Measurements from ENCODE around the gene KCNK10. TPM values are rescaled to one million over a fixed set of nuclear protein-coding genes. Genes with fewer than 3 reads are reported as not detected.

Gene KCNK10
- total and polyA plus RNA-seq, 7 donors = under 0.01 TPM; not detected in 6

GRCh38 chr14:88346048-88346639 is 23.1 kb upstream of the KCNK10 start:
- Histone ChIP-seq H3K27me3 (ENCODE audit: insufficient read depth in 3 of 3, low read length in 2 of 3) (peaks cover 0 to 2% (median 0%) of the 10 kb centered on the region in 3 donors), H3K36me3 (ENCODE audit: insufficient read depth in 1 of 2, low read depth in 1 of 2) (no peaks in the 10 kb centered on the region)

GRCh38 chr14:88342980-88343379 is 19.9 kb upstream of the KCNK10 start:
- no peak for TF ChIP-seq CTCF (IDR thresholded peaks at IDR 0.05)
- Histone ChIP-seq H3K36me3 (ENCODE audit: insufficient read depth in 1 of 2, low read depth in 1 of 2) (no peaks in the 10 kb centered on the region), H3K27me3 (ENCODE audit: insufficient read depth in 3 of 3, low read length in 2 of 3) (no peaks in the 10 kb centered on the region), H3K9me3 (no peaks in the 10 kb centered on the region), H3K4me1 (no peaks in the 10 kb centered on the region), H3K4me3 (no peak overlapping the region), H3K27ac (no peak overlapping the region)
- WGBS, 3 donors = 73 to 99% (median 95%) methylated on average over 2 of the region's 2 CpGs
- ATAC-seq (no peak), DNase-seq (no peak)
- intact Hi-C loops (cut with DNase I) = no loop called here

More at GRCh38 chr14:88346048-88346639, 23.1 kb upstream of the KCNK10 start:
- WGBS, 3 donors = 67 to 69% (median 69%) methylated on average over 5 of the region's 5 CpGs
- no peak overlapping the region for H3K27ac ChIP-seq
- no peak for TF ChIP-seq CTCF (IDR thresholded peaks at IDR 0.05)
- H3K4me3 ChIP-seq = no peak overlapping the region
- intact Hi-C loops (cut with DNase I) = no loop called here
- no peaks in the 10 kb centered on the region for H3K9me3 ChIP-seq
- no peaks in the 10 kb centered on the region for H3K4me1 ChIP-seq
- no peak for DNase-seq
- ATAC-seq = no peak

GRCh38 chr14:88340357-88340756 is 17.3 kb upstream of the KCNK10 start:
- intact Hi-C loops (cut with DNase I) = loop anchor here in 1 of 2 donors (1.0 kb wide), 1 partner anchor 10 kb away; no protein-coding TSS in a partner anchor
- DNase-seq (no peak), ATAC-seq (no peak)
- H3K4me3 ChIP-seq = no peak overlapping the region
- H3K36me3 ChIP-seq (ENCODE audit: insufficient read depth in 1 of 2, low read depth in 1 of 2) = no peaks in the 10 kb centered on the region
- no peaks in the 10 kb centered on the region for H3K27me3 ChIP-seq (ENCODE audit: insufficient read depth in 3 of 3, low read length in 2 of 3)
- H3K27ac ChIP-seq = no peak overlapping the region
- H3K9me3 ChIP-seq = no peaks in the 10 kb centered on the region
- TF ChIP-seq CTCF (IDR thresholded peaks at IDR 0.05) = no peak
- no peaks in the 10 kb centered on the region for H3K4me1 ChIP-seq

GRCh38 chr14:88333036-88333435 is 10.0 kb upstream of the KCNK10 start:
- Histone ChIP-seq H3K4me3 (no peak overlapping the region), H3K27ac (no peak overlapping the region), H3K4me1 (no peaks in the 10 kb centered on the region), H3K36me3 (ENCODE audit: insufficient read depth in 1 of 2, low read depth in 1 of 2) (no peaks in the 10 kb centered on the region), H3K27me3 (ENCODE audit: insufficient read depth in 3 of 3, low read length in 2 of 3) (peaks cover 0 to 4% (median 3%) of the 10 kb centered on the region in 3 donors), H3K9me3 (no peaks in the 10 kb centered on the region)
- intact Hi-C loops (cut with DNase I) = no loop called here
- no peak for ATAC-seq
- DNase-seq = no peak
- TF ChIP-seq CTCF (IDR thresholded peaks at IDR 0.05) = no peak
- 82 to 83% (median 83%) methylated on average over 1 of the region's 1 CpG for WGBS, 3 donors

- ATAC-seq = no peak
- H3K4me1 ChIP-seq = no peaks in the 10 kb centered on the region
- intact Hi-C loops (cut with DNase I) = no loop called here
- no peak for DNase-seq
- no peaks in the 10 kb centered on the region for H3K36me3 ChIP-seq (ENCODE audit: insufficient read depth in 1 of 2, low read depth in 1 of 2)
- 21 to 41% (median 34%) methylated on average over 1 of the region's 1 CpG for WGBS, 3 donors
- peaks cover 4 to 54% (median 21%) of the 10 kb centered on the region in 3 donors for H3K27me3 ChIP-seq (ENCODE audit: insufficient read depth in 3 of 3, low read length in 2 of 3)
- H3K9me3 ChIP-seq = no peaks in the 10 kb centered on the region
- no peak for TF ChIP-seq CTCF (IDR thresholded peaks at IDR 0.05)
- no peak overlapping the region for H3K27ac ChIP-seq
- no peak overlapping the region for H3K4me3 ChIP-seq
These were observed 4.4 kb upstream of the KCNK10 start for GRCh38 chr14:88327497-88327896.
